Epidermal melanocyte (primary cell): ENCODE results near the gene SLC25A36.

Experiments used
- DNase-seq: peaks from one replicate; pipeline ENCODE4 v3.0.0; 2011; ENCODE audit warnings: low spot score; ENCODE audit not compliant: insufficient read length

SLC25A36 gene

GRCh38 chr3:140941434-140942220 lies at the start of gene SLC25A36:
Gene SLC25A36, plus strand, starts transcription at chr3:140941836. Its CDS starts 219 bp downstream, at chr3:140942055.
- peak; percentile 70 for DNase-seq

- no peak for DNase-seq
Observed at GRCh38 chr3:140896997-140897396, 44.6 kb upstream of the SLC25A36 start.

GRCh38 chr3:140898340-140899180 lies 43.1 kb upstream of the SLC25A36 start:
- peak; percentile 31 for DNase-seq

GRCh38 chr3:140899363-140899762 lies 42.3 kb upstream of the SLC25A36 start:
- no peak for DNase-seq

DNA sequence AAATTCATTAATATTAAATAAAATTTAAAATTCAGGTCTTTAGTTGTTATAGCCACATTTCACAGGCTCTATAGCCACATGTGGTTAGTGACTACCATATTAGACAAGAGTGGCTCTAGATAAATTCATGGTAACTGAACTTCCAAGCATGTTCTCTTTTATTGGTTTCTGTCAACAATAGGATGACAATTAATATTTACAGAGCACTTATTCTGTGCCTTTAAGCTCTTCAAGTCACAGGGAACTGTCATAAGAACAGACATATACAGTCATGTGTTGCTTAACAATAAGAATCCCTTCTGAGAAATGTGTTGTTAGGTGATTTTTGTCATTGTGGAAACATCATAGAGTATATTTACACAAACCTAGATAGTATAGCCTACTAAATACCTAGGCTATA lies 38.8 kb upstream of the SLC25A36 start:
- DNase-seq: no peak

DNA sequence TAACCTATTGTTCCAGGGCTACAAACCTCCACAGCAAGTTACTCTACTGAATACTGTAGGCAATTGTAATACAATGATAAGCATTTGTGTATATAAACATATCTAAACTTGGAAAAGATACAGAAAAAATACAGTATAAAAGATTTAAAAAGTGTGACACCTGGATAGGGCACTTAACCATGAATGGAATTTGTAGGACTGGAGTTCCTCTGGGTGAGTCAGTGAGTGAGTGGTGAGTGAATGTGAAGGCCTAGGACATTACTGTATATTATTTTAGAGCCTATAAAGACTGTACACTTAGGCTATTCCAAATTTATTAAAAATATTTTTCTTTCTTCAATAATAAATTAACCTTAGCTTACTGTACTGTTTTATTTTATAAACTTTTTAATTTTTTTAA lies 38.4 kb upstream of the SLC25A36 start:
- no peak for DNase-seq

DNA sequence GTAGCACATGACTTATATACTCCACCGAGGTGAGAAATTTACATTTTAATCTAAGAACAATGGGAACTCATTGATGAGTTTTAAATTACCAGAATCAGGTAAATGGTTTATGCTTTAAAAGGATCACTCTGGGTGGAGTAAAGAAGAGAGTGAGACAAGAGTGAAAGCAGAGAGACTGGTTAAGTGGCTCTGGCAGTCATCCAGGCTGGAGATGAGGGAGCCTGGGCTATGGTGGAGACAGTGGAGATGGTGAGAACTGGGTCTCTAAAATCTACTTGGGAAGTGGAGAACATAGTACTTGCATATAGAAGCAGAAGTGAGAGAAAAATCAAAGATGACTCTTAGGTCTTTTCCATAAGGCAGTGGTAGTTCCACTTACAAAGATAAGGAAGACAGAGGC lies 37.1 kb upstream of the SLC25A36 start:
- DNase-seq: no peak

DNA sequence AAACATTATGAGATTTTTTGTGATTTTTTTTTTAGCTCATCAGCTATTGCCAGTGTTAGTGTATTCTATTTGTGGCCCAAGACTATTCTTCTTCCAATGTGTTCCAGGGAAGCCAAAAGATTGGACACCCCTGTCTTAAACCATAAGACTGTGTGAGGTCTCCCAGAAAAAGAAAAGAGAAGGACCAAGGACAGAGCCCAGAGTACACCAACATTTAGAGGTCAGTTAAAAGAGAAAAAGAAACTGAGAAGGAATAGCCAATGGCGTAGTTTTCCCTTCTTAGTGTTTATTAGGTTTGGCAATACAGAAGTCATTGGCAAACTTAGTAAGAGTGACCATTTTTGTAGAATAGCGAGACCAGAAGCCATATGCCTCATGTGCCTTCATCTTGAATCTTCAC lies 36.1 kb upstream of the SLC25A36 start:
- DNase-seq: no peak

- no peak for DNase-seq
Observed at GRCh38 chr3:140906785-140907184, 34.9 kb upstream of the SLC25A36 start.

DNA sequence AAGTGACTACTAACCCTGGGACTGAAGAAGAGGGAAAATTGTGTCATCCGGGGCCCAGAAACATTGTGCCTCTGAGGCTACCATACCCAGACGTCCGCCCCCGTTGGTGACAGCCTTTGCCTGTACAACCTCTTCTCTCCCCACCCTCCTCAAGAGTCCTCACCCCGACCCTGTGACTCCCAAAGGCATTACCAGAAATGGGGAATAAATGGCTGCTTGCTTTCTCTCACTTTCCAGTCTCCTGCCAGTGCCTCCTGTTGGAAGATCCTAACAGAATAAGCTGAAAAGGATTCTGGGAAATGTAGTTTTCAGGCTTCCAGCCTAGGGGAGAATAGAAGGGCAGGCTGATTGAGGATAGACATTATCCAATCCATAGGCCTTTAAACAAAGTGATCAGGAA lies 30.8 kb upstream of the SLC25A36 start:
- DNase-seq: no peak

- DNase-seq: no peak
Observed at GRCh38 chr3:140911822-140912221, 29.8 kb upstream of the SLC25A36 start.

- DNase-seq: no peak
Observed at GRCh38 chr3:140913728-140914127, 27.9 kb upstream of the SLC25A36 start.

DNA sequence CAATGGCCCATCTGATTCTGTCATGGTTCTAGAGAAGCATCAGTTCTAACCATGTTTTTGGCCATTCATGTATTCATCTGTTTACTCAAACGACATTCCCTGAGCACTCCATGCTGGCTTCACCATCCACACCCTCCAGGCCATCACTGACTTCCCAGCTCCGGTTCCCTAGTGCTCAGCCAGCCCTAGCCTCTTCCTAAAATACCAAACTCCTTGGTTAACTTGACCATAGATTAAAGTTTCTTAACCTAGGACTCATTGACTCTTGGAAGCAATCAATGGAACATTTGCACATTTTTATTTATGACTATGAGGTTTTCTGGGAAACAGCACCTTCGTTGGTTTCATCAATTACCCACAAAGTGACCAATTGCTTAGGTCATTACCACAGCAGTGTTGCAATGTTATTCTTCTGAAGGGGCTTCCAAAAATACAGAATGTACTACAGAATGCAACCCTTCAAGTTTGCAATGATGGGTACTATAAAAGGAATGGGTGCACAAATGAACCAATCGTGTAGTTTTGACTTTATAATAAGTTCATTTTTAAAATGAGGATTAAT lies 27.2 kb upstream of the SLC25A36 start:
- DNase-seq: no peak

DNA sequence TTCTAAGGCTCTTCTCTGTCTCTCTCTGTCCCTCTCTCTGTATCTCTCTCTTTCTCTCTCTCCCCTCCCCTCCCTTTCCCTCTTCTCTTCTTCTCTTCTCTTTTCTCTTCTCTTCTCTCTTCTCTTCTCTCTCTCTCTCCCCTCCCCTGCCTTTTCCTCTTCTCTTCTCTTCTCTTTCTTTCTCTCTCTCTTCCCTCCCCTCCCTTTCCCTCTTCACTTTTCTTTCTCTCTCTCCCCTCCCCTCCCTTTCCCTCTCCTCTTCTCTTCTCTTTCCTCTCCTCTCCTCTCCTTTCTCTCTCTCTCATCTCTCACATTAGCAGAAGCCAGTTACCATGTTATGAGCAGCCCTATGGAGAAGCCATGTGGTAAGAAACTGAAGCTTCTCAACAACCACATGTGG lies 25.0 kb upstream of the SLC25A36 start:
- no peak for DNase-seq

DNA sequence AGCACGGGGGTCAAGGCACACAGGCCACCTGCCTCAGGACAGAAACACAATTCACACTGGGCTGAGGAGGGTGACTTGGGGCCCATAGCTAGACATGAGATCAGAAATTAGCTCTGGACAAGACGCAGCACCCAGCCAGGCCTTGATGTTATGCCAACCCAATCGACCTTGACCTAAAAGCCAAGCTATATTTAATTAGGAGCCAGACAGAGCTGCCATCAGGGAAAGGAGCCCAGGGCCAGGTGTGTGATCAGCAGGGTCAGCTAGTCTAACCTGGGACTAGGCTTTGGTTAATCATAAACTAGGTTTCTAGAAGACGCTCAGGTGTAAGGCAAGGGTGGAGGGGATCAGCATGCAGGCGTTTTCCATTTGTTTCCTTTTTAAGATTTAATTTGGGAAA lies 23.9 kb upstream of the SLC25A36 start:
- no peak for DNase-seq

- no peak for DNase-seq
Observed at GRCh38 chr3:140920029-140920428, 21.6 kb upstream of the SLC25A36 start.

GRCh38 chr3:140922634-140923033 lies 19.0 kb upstream of the SLC25A36 start:
- DNase-seq: peak; percentile 50

DNA sequence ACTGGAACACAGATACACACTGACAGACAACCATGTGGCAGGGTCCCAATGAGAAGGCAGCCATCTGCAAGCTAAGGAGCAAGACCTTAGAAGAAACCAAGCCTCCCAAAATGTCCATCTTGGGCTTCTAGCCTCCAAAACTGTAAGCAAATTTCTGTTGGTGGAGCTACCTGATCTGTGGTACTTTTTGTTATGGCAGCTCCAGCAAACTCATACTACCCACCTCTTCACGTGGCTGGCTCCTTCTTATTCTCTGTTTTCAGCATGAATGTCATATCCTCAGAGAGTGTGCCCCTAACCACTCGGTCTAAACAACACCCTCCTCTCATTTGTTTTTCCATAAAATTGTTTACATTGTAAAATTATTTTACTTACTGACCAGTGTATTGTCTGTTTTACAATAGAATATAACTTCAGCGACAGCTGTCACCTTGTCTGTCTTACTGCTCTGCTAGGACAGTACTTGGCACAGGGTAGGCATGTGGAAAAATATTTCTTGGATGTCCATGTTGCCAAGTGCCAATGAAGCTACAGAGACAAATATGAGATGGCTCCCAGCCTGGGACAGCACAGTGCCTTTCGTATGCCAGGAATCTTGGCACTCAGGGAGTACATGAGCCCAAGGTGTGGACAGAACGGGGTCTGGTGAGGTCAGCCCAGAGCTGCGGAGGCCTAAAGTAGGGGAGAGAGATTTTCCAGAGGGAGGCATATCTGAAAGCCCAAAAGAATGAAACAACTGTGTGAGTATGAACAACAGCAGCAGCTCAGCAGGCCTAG lies 17.4 kb upstream of the SLC25A36 start:
- DNase-seq: no peak

DNA sequence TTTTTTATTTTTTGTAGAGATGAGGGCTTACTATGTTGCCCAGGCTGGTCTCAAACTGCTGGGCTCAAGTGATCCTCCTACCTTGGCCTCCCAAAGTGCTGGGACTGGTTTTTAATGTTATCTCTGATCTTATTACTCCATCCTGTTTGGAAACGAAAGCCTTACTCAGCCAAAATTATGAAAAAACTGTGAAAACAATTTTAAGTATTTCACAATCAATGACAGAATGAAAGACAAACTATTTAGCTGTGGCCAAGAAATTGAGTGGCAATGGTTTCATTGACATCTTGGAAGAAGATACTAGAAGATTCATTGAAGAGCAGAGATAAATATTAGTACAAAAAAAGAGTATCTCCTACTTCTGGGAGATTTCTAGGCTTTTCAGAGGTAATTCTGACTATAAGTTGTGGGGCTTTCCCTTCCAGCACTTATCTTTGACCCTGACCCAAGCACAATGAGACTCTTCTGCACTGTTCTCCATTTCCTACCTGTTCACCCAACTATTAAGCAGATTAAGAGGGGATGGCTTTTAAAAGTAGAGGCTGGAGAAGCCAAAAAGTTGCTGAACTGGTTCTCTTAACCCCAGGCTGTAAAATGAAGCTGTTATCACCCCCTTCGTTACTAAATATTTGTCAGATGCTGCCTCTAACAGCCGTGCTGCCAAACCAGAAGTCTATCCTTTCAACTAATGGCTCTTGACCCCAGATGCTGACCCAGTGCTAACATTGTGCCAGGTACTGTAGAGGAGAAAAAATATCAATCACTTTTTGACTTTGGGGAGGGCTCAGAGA lies 14.2 kb upstream of the SLC25A36 start:
- no peak for DNase-seq

GRCh38 chr3:140929446-140929845 lies 12.2 kb upstream of the SLC25A36 start:
- DNase-seq: no peak

GRCh38 chr3:140931016-140931454 lies 10.6 kb upstream of the SLC25A36 start:
- DNase-seq: no peak
